Effector CD8-positive, alpha-beta T cell (primary cell): ENCODE results near the gene ADAMTSL1.

Experiments
- DNase-seq: peaks from one replicate; lab custom pipeline; 2025; lab: John Stamatoyannopoulos, UW

Gene ADAMTSL1

GRCh38 chr9:18461496-18461895, 12.5 kb upstream of the ADAMTSL1 start:
- DNase-seq, result no peak

DNA sequence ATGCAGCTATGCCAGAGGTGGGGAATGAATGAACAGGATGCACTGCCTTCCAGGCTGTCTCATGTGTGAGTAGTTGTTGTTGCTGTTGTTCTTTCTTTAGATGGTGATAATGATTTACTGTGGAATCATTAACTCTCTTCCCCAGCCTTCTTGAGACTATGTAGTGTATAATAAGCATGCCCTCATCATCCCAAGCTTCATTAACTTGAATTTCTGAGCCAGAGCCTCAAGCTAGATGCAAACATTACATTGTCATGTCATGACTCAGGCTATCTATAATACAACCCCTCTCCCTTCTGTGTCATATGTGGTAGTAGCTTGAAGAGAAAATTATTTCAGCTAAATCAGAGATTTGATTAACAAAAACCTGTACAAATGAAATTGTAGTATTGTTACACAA, 10.0 kb upstream of the ADAMTSL1 start:
- no peak for DNase-seq

- DNase-seq, result no peak
Observed at GRCh38 chr9:18466101-18466500, 7.9 kb upstream of the ADAMTSL1 start.

DNA sequence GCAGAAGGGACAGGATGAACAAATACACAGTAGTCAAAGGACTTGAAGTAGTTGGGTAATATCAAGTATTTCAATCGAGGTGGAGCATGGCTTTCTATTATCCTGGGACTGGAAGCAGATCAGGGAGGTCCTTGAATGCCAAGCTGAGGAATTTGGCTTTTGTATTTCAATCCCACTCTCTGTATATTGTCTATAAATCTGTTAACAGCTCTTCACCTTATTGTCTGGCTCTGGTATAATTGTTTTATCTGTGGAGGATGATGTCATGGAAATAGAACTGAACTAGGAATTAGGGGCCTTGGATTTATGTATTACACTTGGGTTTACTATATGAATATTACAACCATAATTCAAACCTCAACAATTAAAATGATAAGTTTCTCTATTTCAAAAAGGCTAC, 6.3 kb upstream of the ADAMTSL1 start:
- DNase-seq, result no peak

GRCh38 chr9:18472435-18472834, 1.5 kb upstream of the ADAMTSL1 start:
- DNase-seq, result no peak

GRCh38 chr9:18472841-18473251, 1.1 kb upstream of the ADAMTSL1 start:
- DNase-seq, result no peak

DNA sequence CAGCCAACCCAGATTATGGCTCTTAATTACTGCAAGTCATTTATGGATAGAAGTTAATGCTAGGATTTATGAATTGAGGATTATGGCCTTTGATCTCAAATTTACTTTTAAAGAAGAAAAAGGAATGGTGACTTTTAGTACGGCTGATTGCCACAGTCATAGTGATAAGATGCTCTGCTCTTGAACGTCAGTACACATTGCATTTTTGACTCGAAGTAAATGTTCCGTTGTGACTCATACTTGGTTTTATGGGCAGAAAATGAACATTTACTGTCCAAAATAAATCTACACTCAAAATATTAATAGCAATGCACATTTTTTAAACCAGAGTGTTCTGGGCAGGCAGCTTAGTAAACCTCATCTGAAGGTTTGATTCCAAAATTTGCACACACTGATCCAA, 830 bp downstream of the ADAMTSL1 start:
- no peak for DNase-seq

GRCh38 chr9:18477121-18477660, 3.2 kb downstream of the ADAMTSL1 start:
- DNase-seq, result no peak

GRCh38 chr9:18477719-18478118, 3.8 kb downstream of the ADAMTSL1 start:
- no peak for DNase-seq

- DNase-seq, result no peak
Observed at GRCh38 chr9:18478501-18479361, 4.8 kb downstream of the ADAMTSL1 start.

DNA sequence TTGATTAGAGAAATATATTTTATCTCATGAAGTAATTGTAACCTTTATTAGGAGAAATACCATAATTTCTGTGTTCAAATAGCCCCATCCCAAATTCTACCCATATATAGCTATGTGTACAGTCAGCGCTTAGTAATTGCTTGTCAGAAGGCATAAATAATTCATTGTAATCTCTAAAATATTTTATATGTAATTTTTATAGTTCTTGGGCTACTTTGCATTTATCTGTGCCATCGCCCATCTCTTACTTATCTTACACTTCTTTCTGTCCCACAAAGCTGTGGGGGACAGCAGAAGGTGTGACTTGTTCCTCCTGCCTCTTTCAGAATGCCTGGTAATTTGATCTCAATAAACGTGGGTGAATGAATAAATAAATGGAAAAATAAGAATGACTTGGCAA, 5.5 kb downstream of the ADAMTSL1 start:
- DNase-seq, result no peak

DNA sequence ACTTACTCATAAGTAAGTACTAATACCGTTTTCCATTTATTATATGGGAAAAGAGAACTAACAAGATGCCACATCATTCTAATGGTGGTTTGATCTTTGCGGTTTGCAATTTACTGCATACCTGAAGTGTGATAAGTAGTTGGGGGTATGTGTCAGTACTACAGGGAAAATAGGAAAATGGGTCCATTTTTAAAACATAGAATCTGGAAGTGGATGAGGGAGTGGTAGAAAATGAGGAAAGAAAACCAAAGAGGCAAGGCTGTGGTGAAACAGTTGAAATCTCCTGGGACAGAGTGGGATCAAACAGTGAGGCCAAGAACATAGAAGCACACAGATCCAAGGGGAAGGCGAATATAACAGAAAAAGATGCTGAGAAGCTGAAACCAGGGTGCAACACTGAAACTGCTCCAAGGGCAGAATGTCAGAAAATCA, 6.7 kb downstream of the ADAMTSL1 start:
- no peak for DNase-seq

GRCh38 chr9:18482371-18482770, 8.4 kb downstream of the ADAMTSL1 start:
- DNase-seq, result no peak

DNA sequence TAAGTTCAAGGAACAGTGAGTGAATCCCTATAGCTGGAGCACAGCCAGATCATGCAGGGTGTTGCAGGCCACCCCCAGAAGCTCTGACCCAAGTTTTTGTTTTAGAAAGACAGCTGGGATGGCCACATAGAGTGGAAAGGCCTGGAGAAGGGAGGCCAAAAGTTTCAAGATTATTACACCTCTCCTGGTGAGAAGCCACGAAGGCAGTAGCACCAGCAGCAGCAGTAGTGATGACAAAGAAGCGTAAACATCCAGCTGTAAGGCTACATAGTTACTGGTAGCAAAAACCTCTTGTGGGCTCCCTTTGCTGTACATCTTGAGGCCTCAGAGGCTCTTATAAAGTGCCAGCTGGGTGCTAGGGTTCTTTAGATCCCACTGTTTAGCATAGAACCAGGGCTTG, 11.8 kb downstream of the ADAMTSL1 start:
- no peak for DNase-seq

GRCh38 chr9:18487611-18488010, 13.7 kb downstream of the ADAMTSL1 start:
- DNase-seq, result no peak

GRCh38 chr9:18488886-18489285, 14.9 kb downstream of the ADAMTSL1 start:
- no peak for DNase-seq

GRCh38 chr9:18489861-18490260, 15.9 kb downstream of the ADAMTSL1 start:
- DNase-seq, result no peak

- no peak for DNase-seq
Observed at GRCh38 chr9:18490641-18491370, 16.9 kb downstream of the ADAMTSL1 start.

DNA sequence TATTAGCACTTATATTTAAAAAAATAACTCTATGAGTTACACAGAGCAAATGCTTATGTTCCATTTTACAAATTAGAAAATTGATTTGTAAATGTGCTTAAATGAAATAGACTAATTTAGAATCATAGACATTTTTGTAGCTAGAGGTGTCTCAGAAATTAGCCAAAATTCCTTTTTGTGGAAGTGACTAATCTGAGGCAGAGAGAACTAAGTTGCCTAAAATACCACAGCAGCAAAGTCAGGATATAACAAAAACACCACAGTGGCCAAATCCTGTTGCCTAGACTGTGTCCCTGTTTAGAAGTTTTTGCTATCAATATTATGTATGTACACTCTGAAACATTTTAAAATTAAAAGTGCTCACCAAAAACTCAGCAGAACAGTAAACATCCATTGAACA, 18.7 kb downstream of the ADAMTSL1 start:
- no peak for DNase-seq

- no peak for DNase-seq
Observed at GRCh38 chr9:18493451-18493993, 19.6 kb downstream of the ADAMTSL1 start.

DNA sequence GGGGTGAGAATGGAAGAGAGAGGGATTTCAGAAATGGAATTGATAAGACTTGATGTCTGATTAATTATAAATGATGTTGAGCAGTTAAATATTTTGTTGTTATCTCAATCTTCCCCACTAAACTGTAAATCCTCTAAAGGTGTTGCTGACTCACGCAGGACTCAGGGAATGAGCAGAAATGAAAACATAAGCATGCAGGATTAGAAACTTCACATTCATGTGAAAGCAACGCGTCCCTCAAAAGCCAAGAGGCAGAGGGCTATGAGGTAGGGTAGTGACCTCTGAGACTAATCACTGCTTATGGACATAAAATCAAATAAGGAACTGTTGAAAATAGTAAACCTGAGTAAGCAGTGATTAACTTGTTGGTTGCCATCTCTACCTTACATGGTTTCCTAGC, 21.1 kb downstream of the ADAMTSL1 start:
- no peak for DNase-seq

DNA sequence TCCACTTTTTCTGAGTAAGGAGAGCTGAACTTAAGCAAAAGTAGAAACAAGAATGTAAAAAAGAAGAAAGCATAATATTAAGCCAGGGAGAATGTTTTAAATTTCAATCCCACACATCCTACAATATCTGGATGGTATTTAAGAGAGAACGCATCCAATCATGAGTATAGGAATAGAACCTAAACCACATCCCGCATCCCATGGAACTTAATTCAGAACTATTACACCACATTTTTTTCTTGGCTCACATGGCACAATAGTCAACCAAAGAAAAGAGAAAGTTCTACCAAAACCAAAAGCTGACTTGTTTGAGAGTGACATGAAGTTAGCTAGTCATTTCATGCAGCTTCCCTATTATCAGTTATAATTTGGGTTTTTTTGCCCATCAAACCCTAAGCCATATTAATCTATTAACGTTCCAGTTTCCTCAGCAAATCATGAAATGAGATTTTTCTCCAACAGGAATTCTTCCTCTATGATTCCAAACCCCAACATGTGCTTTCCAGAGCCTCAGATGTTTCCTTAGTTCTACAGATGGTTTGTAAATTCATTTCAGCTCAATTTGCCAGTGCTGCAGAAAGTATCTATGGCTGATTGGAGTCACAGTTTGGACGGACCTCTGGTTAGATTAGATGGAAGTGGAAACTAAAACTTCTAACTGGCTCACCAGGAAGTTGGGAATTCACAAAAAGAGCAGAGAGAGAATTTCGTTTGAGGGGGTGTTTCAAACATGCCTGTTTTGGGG, 22.5 kb downstream of the ADAMTSL1 start:
- DNase-seq, result no peak
